Gastrocnemius medialis (tissue), 4 donors: ENCODE results near the gene NCOA3.

Experiments used
- POLR2A ChIP-seq, 2 donors: fragments of 450-650 bp; IDR thresholded peaks; one replicate each; pipeline ENCODE4 v1.6.1; 2017; ENCODE audit warnings: antibody characterized with exemption in 2 of 2, mild to moderate bottlenecking in 2 of 2, moderate library complexity in 2 of 2
- TF ChIP-seq, protein P1 (sequence below), 5 experiments: fragments of 450-650 bp in 3 of 5; fragments of 200-600 bp in 2 of 5; sonication (generic) in 2 of 5; IDR thresholded peaks in 4 of 5; conservative IDR thresholded peaks in 1 of 5; 1 replicate in 4 of 5; 2 replicates in 1 of 5; pipeline ENCODE4 v1.5.1; 2016 to 2019; ENCODE audit warnings: antibody characterized with exemption in 5 of 5, mild to moderate bottlenecking in 3 of 5, moderate library complexity in 3 of 5

DNA sequence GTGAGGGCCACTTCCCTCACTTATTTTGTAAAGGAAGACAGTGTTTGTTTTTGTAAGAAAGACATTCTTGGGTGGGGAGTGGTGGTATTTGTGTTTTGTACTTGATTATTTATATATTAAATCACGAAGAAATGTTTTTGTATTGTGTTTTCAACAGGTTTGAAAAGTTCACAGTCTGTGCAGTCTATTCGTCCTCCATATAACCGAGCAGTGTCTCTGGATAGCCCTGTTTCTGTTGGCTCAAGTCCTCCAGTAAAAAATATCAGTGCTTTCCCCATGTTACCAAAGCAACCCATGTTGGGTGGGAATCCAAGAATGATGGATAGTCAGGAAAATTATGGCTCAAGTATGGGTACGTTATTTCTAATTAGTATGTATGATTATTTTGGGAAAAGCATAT, 137.2 kb downstream of the NCOA3 start:
- TF ChIP-seq POLR2A (IDR thresholded peaks at IDR 0.05), result no peak
- TF ChIP-seq, protein P1, sequence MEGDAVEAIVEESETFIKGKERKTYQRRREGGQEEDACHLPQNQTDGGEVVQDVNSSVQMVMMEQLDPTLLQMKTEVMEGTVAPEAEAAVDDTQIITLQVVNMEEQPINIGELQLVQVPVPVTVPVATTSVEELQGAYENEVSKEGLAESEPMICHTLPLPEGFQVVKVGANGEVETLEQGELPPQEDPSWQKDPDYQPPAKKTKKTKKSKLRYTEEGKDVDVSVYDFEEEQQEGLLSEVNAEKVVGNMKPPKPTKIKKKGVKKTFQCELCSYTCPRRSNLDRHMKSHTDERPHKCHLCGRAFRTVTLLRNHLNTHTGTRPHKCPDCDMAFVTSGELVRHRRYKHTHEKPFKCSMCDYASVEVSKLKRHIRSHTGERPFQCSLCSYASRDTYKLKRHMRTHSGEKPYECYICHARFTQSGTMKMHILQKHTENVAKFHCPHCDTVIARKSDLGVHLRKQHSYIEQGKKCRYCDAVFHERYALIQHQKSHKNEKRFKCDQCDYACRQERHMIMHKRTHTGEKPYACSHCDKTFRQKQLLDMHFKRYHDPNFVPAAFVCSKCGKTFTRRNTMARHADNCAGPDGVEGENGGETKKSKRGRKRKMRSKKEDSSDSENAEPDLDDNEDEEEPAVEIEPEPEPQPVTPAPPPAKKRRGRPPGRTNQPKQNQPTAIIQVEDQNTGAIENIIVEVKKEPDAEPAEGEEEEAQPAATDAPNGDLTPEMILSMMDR (IDR thresholded peaks at IDR 0.05 in 4 of 5, conservative IDR thresholded peaks at IDR 0.05 in 1 of 5), result no peak
